ENCODE results near the gene NEURL1B. TPM values are rescaled to one million over a fixed set of nuclear protein-coding genes. Genes with fewer than 3 reads are reported as not detected.

NEURL1B gene
- total and polyA plus RNA-seq, 2 donors (not counting 1 experiment from before 2014, with no cell fraction given) = 0.06 to 0.17 TPM

DNA sequence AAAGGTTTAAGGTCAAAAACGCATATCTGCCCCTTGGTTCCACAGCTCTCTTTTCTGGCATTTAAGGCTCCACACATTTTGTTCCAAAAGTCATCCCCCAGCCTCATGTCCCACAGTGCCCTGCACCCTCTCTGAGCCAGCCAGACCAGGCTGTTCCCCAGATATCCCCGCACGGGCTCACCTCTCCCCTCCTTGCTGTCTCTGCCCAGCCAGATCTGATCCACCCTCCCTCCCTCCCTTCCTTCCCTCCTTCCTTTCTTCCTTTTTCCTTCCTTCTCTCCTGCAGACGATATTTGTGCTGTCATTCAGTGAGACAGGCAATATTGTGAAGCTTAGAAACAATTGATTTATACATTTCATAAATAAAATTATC is 92.9 kb downstream of the NEURL1B start:
- no peak overlapping the region for H3K4me3 Mint-ChIP-seq
- TF ChIP-seq, protein P1, sequence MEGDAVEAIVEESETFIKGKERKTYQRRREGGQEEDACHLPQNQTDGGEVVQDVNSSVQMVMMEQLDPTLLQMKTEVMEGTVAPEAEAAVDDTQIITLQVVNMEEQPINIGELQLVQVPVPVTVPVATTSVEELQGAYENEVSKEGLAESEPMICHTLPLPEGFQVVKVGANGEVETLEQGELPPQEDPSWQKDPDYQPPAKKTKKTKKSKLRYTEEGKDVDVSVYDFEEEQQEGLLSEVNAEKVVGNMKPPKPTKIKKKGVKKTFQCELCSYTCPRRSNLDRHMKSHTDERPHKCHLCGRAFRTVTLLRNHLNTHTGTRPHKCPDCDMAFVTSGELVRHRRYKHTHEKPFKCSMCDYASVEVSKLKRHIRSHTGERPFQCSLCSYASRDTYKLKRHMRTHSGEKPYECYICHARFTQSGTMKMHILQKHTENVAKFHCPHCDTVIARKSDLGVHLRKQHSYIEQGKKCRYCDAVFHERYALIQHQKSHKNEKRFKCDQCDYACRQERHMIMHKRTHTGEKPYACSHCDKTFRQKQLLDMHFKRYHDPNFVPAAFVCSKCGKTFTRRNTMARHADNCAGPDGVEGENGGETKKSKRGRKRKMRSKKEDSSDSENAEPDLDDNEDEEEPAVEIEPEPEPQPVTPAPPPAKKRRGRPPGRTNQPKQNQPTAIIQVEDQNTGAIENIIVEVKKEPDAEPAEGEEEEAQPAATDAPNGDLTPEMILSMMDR (IDR thresholded peaks at IDR 0.05) = no peak
- no peak for TF ChIP-seq EZH2 (IDR thresholded peaks at IDR 0.05; ENCODE audit: borderline replicate concordance, insufficient read depth, low read depth, low read length, poor library complexity, severe bottlenecking)
- no peaks in the 10 kb centered on the region for H3K4me1 Mint-ChIP-seq
- POLR2A ChIA-PET = interaction anchor here (0.6 kb wide), 1 partner anchor 227 kb away, joined by 4 read pairs; no protein-coding TSS in a partner anchor
- no peaks in the 10 kb centered on the region for H3K27me3 Mint-ChIP-seq
- CTCF ChIA-PET = interaction anchor here (0.7 to 0.9 kb wide), 2 partner anchors 19 to 23 kb away, joined by 3 read pairs; no protein-coding TSS in a partner anchor
- no peak overlapping the region for H3K27ac ChIP-seq (ENCODE audit: low read length in 2 of 2)
- no peak for DNase-seq
- H3K9me3 Mint-ChIP-seq (ENCODE audit: insufficient read depth) = no peaks in the 10 kb centered on the region
- no peak overlapping the region for H3K4me3 ChIP-seq (ENCODE audit: control extremely low read depth in 1 of 5, extremely low read depth in 1 of 5, insufficient read depth in 1 of 5, low read depth in 2 of 5, low read length in 4 of 5)
- H2AFZ ChIP-seq (ENCODE audit: insufficient read depth, low read depth, low read length, poor library complexity, severe bottlenecking) = no peak overlapping the region
- H3K27ac Mint-ChIP-seq = no peak overlapping the region
- intact Hi-C loops (cut with micrococcal nuclease) = no loop called here
- H3K9me3 ChIP-seq (ENCODE audit: control extremely low read depth in 1 of 3, control insufficient read depth in 2 of 3, insufficient read depth in 1 of 3, low read length in 2 of 3) = no peaks in the 10 kb centered on the region
- no peaks in the 10 kb centered on the region for H3K4me1 ChIP-seq (ENCODE audit: control insufficient read depth in 2 of 2, insufficient read depth in 2 of 2, low read length in 2 of 2)
- ATAC-seq (ENCODE audit: low read depth) = no peak
- no peaks in the 10 kb centered on the region for H3K36me3 ChIP-seq (replicated peaks in 1 of 2; ENCODE audit: control extremely low read depth in 1 of 2, control insufficient read depth in 1 of 2, extremely low read depth in 1 of 2, insufficient read depth in 2 of 2, low read length in 1 of 2)
- H3K4me2 ChIP-seq (replicated peaks; ENCODE audit: low read depth, low read length, poor library complexity, severe bottlenecking) = no peak overlapping the region
- 70% methylated on average over 3 of the region's 4 CpGs for WGBS (ENCODE audit: insufficient coverage)
- H3K9ac ChIP-seq (ENCODE audit: low read length) = no peak overlapping the region
- H4K20me1 ChIP-seq (ENCODE audit: control insufficient read depth, insufficient read depth, low read length, poor library complexity, severe bottlenecking) = no peaks in the 10 kb centered on the region
- H3K27me3 ChIP-seq (replicated peaks in 1 of 4; ENCODE audit: control extremely low read depth in 1 of 4, control insufficient read depth in 3 of 4, insufficient read depth in 4 of 4, low read length in 3 of 4) = no peaks in the 10 kb centered on the region
- H3K79me2 ChIP-seq (ENCODE audit: control insufficient read depth, insufficient read depth, low read length) = no peaks in the 10 kb centered on the region

DNA sequence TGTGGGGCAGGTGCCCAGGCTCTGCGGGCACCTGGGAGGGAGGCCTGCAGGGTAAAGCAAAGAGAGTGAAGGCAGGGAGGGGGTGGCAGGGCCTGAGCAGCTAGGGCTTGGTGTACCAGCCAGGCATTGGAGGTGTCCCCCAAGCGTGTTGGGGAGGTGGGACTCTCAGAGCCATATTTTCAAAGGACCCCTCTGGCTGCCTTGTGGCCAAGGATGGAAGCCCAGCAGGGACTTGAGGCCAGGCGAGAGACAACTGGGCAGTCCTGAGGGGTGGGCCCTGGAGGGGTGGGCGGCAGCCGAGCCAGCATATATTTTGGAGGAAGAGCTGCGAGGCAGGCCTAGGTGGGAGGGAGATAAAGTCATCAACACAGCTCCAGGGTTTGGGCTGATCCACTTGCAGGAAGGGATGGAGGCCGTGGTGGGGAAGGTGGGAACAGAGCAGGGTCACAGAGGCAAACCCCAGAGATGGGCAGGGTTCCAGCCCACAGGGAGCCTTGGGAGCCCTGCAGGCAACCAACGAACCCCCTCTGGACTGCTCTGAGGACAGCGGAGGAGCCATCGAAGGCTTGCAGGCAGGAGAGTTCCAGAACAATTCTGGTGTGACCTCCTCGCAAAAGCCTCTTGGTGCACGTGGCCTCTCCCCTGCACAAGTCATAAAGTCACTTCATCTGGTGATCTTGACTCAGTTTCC is 94.2 kb downstream of the NEURL1B start:
- intact Hi-C loops (cut with micrococcal nuclease) = no loop called here

More for the DNA sequence above, 94.2 kb downstream of the NEURL1B start:
- no peaks in the 10 kb centered on the region for H3K27me3 Mint-ChIP-seq
- DNase-seq (no peak), ATAC-seq (ENCODE audit: low read depth) (no peak)
- Histone ChIP-seq H3K36me3 (replicated peaks in 1 of 2; ENCODE audit: control extremely low read depth in 1 of 2, control insufficient read depth in 1 of 2, extremely low read depth in 1 of 2, insufficient read depth in 2 of 2, low read length in 1 of 2) (no peaks in the 10 kb centered on the region), H3K27me3 (replicated peaks in 1 of 4; ENCODE audit: control extremely low read depth in 1 of 4, control insufficient read depth in 3 of 4, insufficient read depth in 4 of 4, low read length in 3 of 4) (no peaks in the 10 kb centered on the region), H3K4me1 (ENCODE audit: control insufficient read depth in 2 of 2, insufficient read depth in 2 of 2, low read length in 2 of 2) (no peaks in the 10 kb centered on the region), H3K9me3 (ENCODE audit: control extremely low read depth in 1 of 3, control insufficient read depth in 2 of 3, insufficient read depth in 1 of 3, low read length in 2 of 3) (no peaks in the 10 kb centered on the region), H3K27ac (ENCODE audit: low read length in 2 of 2) (no peak overlapping the region), H3K9ac (ENCODE audit: low read length) (no peak overlapping the region), H2AFZ (ENCODE audit: insufficient read depth, low read depth, low read length, poor library complexity, severe bottlenecking) (no peak overlapping the region), H3K4me2 (replicated peaks; ENCODE audit: low read depth, low read length, poor library complexity, severe bottlenecking) (no peak overlapping the region), H4K20me1 (ENCODE audit: control insufficient read depth, insufficient read depth, low read length, poor library complexity, severe bottlenecking) (no peaks in the 10 kb centered on the region), H3K4me3 (ENCODE audit: control extremely low read depth in 1 of 5, extremely low read depth in 1 of 5, insufficient read depth in 1 of 5, low read depth in 2 of 5, low read length in 4 of 5) (no peak overlapping the region), H3K79me2 (ENCODE audit: control insufficient read depth, insufficient read depth, low read length) (no peaks in the 10 kb centered on the region)
- peak overlapping the region; percentile 2 for H3K27ac Mint-ChIP-seq
- WGBS (ENCODE audit: insufficient coverage) = 97% methylated on average over 10 of the region's 12 CpGs
- H3K4me1 Mint-ChIP-seq = no peaks in the 10 kb centered on the region
- no peaks in the 10 kb centered on the region for H3K9me3 Mint-ChIP-seq (ENCODE audit: insufficient read depth)
- ChIA-PET CTCF (no interaction called here), POLR2A (interaction anchor here (0.7 kb wide), 1 partner anchor 11 kb away, joined by 3 read pairs; no protein-coding TSS in a partner anchor)
- TF ChIP-seq EZH2 (IDR thresholded peaks at IDR 0.05; ENCODE audit: borderline replicate concordance, insufficient read depth, low read depth, low read length, poor library complexity, severe bottlenecking) = no peak
- TF ChIP-seq, protein P1 (IDR thresholded peaks at IDR 0.05) = no peak
- H3K4me3 Mint-ChIP-seq = no peak overlapping the region

Data from B cell (primary cell).